ENCODE results near the gene PSMD10.

The PSMD10 gene

DNA sequence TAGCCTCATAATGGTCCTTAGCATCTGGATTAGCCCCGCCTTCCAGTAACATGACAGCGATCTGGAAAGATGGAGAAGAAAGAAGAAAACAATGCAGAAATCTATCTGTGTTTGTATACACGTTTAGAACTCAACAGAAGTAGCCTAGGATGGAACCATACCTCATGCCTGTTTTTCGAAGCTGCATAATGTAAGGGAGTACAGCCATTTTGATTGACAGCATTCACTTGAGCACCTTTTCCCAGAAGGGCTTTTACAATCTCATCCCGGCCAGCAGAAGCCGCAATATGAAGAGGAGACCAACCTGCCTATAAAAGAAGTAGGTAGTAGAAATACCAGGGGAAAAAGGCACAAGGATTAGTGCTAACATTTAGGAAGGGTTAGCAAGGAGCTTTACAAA, 3.5 kb downstream of the PSMD10 start:
- intact Hi-C loops (cut with DNase I): no loop called here
- no peak for DNase-seq

- DNase-seq: no peak
- intact Hi-C loops (cut with DNase I): no loop called here
Measured at GRCh38 chrX:108081110-108081509, 10.2 kb downstream of the PSMD10 start.

DNA sequence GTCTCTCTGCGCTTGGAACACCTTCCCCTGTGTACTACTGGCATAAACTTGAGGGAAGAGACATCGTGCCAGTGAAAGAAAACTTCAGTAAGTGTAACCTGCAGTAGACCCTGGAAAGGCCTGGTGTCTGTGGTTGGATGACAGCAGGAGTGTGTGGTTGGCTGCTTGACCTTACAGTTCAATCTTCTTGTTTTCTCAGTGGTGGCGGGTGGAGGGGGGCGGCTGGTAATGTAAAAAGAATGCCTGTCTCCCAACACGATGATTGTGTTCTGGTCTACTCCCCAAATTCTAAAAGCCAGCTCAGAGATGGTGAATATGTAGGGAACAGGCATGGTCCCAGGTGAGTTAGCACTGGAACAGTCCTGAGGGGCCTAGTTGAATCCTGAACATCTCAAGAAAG, 18.6 kb downstream of the PSMD10 start:
- no peak for DNase-seq
- intact Hi-C loops (cut with DNase I): no loop called here

DNA sequence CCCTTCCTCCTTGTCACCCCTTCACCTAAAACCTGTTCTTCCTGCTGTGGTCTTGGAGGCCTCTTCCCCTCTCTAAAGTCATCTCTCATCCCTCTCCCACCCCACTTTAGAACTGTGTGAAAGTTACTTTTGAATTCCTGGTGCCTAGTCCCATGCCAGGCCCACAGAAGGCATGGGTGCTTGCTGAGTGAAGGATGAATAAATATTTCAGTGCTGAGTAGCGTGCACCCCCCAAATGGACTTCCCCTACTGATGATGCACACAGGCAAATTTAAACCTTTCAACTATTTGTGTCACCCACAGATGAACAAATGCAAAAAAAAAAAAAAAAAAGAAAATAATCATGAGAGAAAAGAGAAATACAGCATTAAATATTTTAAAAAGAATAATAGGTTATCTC, 19.8 kb downstream of the PSMD10 start:
- DNase-seq: no peak
- intact Hi-C loops (cut with DNase I): no loop called here

GRCh38 chrX:108070891-108071290, 20.5 kb downstream of the PSMD10 start:
- intact Hi-C loops (cut with DNase I): no loop called here
- DNase-seq: no peak

GRCh38 chrX:108068121-108068520, 23.2 kb downstream of the PSMD10 start:
- intact Hi-C loops (cut with DNase I): no loop called here
- no peak for DNase-seq

DNA sequence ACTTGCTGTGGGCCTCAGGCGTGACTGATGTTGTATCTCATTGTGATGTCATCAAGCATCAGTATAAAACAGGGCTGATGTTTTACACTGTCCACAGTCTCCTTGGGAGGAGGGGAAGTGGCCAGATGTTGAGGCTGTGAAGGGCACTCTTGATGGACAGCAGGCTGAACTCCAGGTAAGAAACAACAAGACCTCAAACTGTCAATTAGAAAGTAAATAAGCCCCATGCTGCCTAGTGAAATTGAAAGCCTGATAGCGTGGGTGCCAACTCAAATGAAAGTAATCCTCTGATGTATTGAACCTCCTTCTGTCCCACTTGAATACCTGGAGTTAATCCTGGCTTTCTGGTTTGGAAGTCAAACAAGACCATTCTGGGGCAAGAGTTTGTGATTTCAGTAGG, 26.7 kb downstream of the PSMD10 start:
- intact Hi-C loops (cut with DNase I): no loop called here
- DNase-seq: no peak

DNA sequence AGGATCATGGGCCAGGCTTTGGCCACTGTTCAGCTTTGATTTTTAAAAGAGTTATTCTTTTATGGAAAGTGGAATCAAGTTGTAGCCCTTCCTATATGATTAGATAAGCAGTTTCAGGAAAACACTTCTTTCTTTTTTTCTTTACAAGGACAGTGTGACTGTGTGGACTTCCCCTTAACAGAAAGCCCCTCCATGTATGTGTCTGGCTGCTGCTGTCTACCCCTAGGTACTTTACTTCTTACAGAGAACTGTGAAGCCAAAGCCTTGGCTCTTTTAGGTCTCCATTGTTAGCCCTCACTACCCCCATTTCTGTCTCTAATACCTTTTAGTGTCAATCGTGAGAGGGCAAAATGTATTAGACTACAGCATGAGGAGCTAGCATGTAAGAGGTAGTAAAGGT, 27.3 kb downstream of the PSMD10 start:
- intact Hi-C loops (cut with DNase I): no loop called here
- no peak for DNase-seq

- intact Hi-C loops (cut with DNase I): no loop called here
- no peak for DNase-seq
Measured at GRCh38 chrX:108059801-108060200, 31.5 kb downstream of the PSMD10 start.

DNA sequence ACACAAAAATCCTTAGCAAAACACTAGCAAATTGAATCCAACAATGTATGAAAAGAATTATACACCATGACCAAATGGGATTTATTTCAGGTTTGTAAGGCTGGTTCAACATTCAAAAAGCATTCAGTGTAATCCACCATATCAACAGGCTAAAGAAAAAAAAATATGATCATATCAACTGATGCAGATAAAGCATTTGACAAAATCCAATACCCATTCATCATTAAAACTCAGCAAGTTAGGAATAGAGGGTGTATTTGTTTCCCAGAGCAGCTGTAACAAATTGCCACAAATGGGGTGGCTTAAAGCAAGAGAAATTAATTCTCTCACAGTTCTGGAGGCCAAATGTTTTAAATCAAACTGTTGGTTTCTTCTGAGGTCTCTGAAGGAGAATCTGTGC, 35.8 kb downstream of the PSMD10 start:
- intact Hi-C loops (cut with DNase I): no loop called here
- no peak for DNase-seq

GRCh38 chrX:108053218-108053617, 38.1 kb downstream of the PSMD10 start:
- no peak for DNase-seq
- intact Hi-C loops (cut with DNase I): no loop called here

- DNase-seq: no peak
- intact Hi-C loops (cut with DNase I): no loop called here
Measured at GRCh38 chrX:108049649-108050048, 41.7 kb downstream of the PSMD10 start.

DNA sequence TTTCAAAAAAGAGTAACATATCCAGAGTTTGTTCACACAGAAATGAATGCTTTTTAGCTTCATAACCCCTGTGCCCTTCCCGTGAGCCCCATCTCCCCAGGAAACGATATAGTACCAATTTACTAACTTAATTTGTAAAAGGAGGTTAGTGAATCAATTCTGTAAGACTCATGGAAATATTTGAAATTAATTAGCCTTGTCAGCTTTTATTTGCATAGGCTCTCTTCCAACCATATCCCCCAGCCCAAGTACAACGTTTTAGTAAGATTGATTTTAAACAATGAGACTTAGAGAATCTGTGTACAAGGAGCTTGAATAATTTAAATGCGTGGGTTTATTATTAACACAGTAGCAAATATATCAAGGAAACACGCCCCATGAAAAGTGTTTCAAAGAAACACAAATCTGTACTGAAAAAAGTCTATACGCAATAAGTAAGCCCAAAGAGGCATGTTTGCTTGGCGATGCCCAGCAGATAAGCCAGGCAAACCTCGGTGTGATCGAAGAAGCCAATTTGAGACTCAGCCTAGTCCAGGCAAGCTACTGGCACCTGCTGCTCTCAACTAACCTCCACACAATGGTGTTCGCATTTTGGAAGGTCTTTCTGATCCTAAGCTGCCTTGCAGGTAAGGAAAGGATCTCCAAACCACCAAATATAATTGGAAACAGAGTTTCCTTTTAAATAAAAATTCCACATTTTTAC, 46.6 kb downstream of the PSMD10 start, which contains the start of gene VSIG1:
Gene VSIG1, plus strand, starts transcription at position 512 of the 703 bp plus-strand sequence. Its CDS starts 66 bp downstream, at position 578.
- no peak for DNase-seq
- intact Hi-C loops (cut with DNase I): no loop called here

- DNase-seq: no peak
- intact Hi-C loops (cut with DNase I): no loop called here
Measured at GRCh38 chrX:108036298-108036973, 54.9 kb downstream of the PSMD10 start.

GRCh38 chrX:108034725-108035124, 56.6 kb downstream of the PSMD10 start:
- DNase-seq: no peak
- intact Hi-C loops (cut with DNase I): no loop called here
